ENCODE measurements around the gene CRNN.

Gene CRNN

DNA sequence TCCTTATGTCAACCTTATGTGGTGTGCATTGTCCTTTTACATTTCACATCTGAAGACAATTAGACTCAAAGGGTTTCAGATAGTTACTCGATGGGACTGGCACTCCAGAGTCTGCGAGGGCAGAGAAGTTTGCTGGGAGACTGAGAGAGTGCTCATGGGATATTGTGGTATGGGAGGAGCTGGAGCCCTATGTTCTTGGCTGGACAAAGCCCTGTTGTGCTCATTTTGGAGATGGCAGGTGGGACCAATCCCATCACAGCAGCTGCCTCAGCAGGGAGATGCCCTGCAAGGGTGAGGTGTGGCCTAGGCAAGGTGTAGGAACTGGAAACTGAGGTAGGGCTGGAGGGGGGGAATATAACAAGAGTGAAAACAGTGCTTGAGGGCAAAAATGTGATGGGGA is 43.5 kb upstream of the CRNN start:
- H3K4me3 ChIP-seq (replicated peaks; ENCODE audit: low read depth, low read length) = no peak overlapping the region
- DNase-seq (ENCODE audit: extremely low read depth, low read depth) = no peak
- TF ChIP-seq, protein P1, sequence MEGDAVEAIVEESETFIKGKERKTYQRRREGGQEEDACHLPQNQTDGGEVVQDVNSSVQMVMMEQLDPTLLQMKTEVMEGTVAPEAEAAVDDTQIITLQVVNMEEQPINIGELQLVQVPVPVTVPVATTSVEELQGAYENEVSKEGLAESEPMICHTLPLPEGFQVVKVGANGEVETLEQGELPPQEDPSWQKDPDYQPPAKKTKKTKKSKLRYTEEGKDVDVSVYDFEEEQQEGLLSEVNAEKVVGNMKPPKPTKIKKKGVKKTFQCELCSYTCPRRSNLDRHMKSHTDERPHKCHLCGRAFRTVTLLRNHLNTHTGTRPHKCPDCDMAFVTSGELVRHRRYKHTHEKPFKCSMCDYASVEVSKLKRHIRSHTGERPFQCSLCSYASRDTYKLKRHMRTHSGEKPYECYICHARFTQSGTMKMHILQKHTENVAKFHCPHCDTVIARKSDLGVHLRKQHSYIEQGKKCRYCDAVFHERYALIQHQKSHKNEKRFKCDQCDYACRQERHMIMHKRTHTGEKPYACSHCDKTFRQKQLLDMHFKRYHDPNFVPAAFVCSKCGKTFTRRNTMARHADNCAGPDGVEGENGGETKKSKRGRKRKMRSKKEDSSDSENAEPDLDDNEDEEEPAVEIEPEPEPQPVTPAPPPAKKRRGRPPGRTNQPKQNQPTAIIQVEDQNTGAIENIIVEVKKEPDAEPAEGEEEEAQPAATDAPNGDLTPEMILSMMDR (IDR thresholded peaks at IDR 0.05; ENCODE audit: low read depth, low read length, missing control alignments) = no peak

DNA sequence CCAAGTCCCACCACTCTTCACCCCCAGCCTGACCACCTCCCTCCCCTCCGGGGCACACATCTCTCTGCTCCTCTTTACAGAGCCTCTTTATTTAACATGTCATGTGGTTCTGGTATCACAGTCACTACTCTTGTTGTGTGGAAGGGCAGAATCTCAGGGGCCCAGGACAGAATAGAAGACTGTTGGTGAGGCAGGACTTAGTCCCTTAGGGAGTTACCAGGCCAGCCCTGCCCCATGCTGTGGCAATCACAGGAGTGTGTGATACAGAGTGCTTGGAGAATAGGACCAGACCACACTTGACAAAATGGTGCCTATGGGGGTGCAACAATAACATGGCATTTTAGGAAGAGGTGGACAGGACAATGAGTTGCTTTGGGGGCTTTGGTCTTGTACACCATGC is 43.0 kb upstream of the CRNN start:
- TF ChIP-seq, protein P1 (IDR thresholded peaks at IDR 0.05; ENCODE audit: low read depth, low read length, missing control alignments) = no peak
- no peak overlapping the region for H3K4me3 ChIP-seq (replicated peaks; ENCODE audit: low read depth, low read length)
- DNase-seq (ENCODE audit: extremely low read depth, low read depth) = no peak

DNA sequence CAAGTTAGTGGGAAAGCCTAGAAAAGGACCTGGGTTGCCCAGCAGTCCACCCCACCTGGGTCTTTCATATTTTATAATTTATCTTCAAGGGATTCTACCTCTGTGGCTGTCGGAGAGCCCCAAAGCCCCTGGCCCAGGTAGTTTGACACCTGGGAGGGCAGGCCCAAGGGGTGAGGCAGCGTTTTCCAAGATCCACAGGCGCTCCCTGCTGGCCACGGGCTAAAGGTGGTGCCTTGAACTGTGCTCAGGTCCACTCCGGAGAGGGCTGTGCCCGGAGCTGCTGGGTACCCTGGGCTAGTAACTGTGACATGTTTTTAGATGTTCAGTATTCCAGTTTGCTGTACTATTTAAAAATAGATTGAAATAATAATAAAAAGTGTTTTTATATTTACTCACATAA is 37.2 kb upstream of the CRNN start:
- H3K4me3 ChIP-seq (replicated peaks; ENCODE audit: low read depth, low read length) = no peak overlapping the region
- no peak for DNase-seq (ENCODE audit: extremely low read depth, low read depth)
- TF ChIP-seq, protein P1 (IDR thresholded peaks at IDR 0.05; ENCODE audit: low read depth, low read length, missing control alignments) = no peak

DNA sequence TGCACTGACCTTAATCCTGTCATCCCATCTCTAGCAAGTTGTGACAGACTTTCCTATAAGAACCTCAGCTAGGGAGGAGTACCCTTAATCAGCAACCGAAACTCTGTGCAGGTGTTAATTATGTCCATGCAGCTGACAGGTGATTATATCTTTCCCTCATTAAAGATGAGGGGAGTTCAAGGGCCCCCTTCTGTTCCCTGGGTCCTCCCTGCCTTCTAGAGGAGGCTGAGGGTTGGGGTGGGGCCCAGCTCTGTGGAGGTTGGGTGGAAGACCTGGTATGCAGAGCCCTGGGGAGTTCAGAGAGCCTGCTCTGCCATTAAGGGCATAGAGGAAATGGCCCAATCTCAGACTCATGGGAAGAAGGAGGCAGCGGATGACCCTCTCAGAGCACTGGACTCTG is 35.6 kb upstream of the CRNN start:
- TF ChIP-seq, protein P1 (IDR thresholded peaks at IDR 0.05; ENCODE audit: low read depth, low read length, missing control alignments) = no peak

DNA sequence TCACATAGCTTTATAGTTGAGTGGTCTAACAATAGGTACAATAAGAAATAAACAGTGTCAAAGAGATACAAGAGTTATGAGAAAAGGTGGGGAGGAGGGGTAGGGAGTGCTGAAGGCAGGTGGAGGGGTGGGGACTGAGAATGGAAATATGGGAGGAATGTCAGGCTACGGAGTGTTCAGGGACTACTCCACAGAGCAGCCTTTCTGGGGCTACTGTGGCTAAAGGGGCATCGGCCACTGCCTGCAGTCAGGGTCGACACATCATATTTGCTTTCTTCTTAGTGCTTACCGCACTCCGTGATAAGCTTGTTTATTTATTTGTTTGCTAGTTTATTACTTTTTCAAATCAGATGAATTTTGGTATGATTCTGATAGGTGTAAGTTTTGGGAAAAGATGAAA is 34.4 kb upstream of the CRNN start:
- no peak overlapping the region for H3K4me3 ChIP-seq (replicated peaks; ENCODE audit: low read depth, low read length)
- DNase-seq (ENCODE audit: extremely low read depth, low read depth) = no peak
- TF ChIP-seq, protein P1 (IDR thresholded peaks at IDR 0.05; ENCODE audit: low read depth, low read length, missing control alignments) = no peak

More for the DNA sequence above, 35.6 kb upstream of the CRNN start:
- no peak overlapping the region for H3K4me3 ChIP-seq (replicated peaks; ENCODE audit: low read depth, low read length)
- DNase-seq (ENCODE audit: extremely low read depth, low read depth) = no peak

DNA sequence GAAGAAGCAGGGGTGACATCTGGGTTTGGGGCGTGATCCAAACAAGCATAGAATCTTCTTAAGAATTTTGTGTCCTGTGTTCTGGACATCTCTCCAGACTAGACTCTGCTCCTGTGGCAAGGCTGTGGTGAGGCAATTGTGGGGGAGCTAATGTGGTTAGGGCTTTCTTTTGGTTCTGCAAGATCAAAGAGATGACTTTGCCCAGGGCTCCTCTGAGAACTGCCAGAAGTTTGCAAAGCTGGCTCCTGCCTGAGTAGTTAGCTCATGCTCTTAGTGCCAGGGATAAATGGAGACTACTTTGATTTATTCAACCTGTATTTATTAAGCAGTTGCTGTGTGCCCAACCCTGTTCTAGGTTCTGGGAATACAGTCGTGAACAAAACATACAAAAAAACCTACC is 34.0 kb upstream of the CRNN start:
- TF ChIP-seq, protein P1 (IDR thresholded peaks at IDR 0.05; ENCODE audit: low read depth, low read length, missing control alignments) = no peak
- no peak for DNase-seq (ENCODE audit: extremely low read depth, low read depth)
- no peak overlapping the region for H3K4me3 ChIP-seq (replicated peaks; ENCODE audit: low read depth, low read length)

DNA sequence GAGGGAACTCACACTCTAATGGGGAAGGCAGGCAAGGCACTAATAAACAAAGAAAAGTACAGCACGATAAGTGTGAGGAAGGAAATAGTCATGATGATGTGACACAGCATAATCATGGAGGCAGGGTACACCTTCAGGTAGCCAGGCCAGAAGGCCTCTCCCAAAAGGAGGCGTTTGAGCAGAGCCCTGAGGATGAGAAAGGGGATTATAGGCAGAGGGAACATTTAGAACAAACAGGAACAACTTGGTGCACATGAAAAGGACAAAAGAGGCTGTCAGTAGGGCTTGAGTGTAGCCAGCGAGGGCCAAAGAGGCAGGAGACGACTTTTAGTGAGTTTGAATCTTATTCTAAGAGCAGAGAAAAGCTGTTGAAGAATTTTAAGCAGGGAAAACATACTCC is 33.4 kb upstream of the CRNN start:
- TF ChIP-seq, protein P1 (IDR thresholded peaks at IDR 0.05; ENCODE audit: low read depth, low read length, missing control alignments) = no peak
- DNase-seq (ENCODE audit: extremely low read depth, low read depth) = no peak
- no peak overlapping the region for H3K4me3 ChIP-seq (replicated peaks; ENCODE audit: low read depth, low read length)
